H9 (cell line): ENCODE results near the gene VPS45. TPM values are rescaled to one million over a fixed set of nuclear protein-coding genes. Genes with fewer than 3 reads are reported as not detected.
A peak's percentile ranks its signal among the peaks of the same experiment; 100 is the strongest.

Experiments
- DNase-seq: peaks from one replicate; pipeline ENCODE4 v3.0.0-alpha.2; 2017
- H2AFZ ChIP-seq: one replicate; pipeline ENCODE4 v1.6.1; 2013; ENCODE audit warnings: mild to moderate bottlenecking, low read length, control low read depth, moderate library complexity
- H2AK5ac ChIP-seq: 2 replicates; pipeline ENCODE4 v1.6.1; 2013; ENCODE audit warnings: low read length, control low read depth, mixed read lengths; ENCODE audit not compliant: insufficient read length
- H2BK120ac ChIP-seq: one replicate; pipeline ENCODE4 v1.6.1; 2013; ENCODE audit warnings: low read depth, mild to moderate bottlenecking, low read length, control low read depth, inconsistent platforms; ENCODE audit not compliant: poor library complexity, severe bottlenecking
- H2BK12ac ChIP-seq: 2 replicates; pipeline ENCODE4 v1.6.1; 2013; ENCODE audit warnings: low read length, control low read depth, mixed read lengths, low read depth; ENCODE audit not compliant: insufficient read length
- H2BK15ac ChIP-seq: 2 replicates; pipeline ENCODE4 v1.6.1; 2013; ENCODE audit warnings: low read depth, low read length, control low read depth
- H2BK20ac ChIP-seq: one replicate; pipeline ENCODE4 v1.6.1; 2013; ENCODE audit warnings: low read depth, mild to moderate bottlenecking, low read length, control low read depth, inconsistent platforms; ENCODE audit not compliant: poor library complexity, severe bottlenecking
- H2BK5ac ChIP-seq: 2 replicates; pipeline ENCODE4 v1.6.1; 2013; ENCODE audit warnings: low read length, control low read depth, mixed read lengths; ENCODE audit not compliant: insufficient read length
- H3K14ac ChIP-seq: 2 replicates; pipeline ENCODE4 v1.6.1; 2013; ENCODE audit warnings: low read length, control low read depth; ENCODE audit not compliant: insufficient read depth
- H3K18ac ChIP-seq: 2 replicates; pipeline ENCODE4 v1.6.1; 2013; ENCODE audit warnings: low read depth, mild to moderate bottlenecking, mixed read lengths, low read length, control low read depth; ENCODE audit not compliant: insufficient read length
- H3K23ac ChIP-seq: 2 replicates; pipeline ENCODE4 v1.6.1; 2013; ENCODE audit warnings: low read length, control low read depth, mixed read lengths, low read depth; ENCODE audit not compliant: insufficient read length
- H3K23me2 ChIP-seq: 2 replicates; pipeline ENCODE4 v1.6.1; 2013; ENCODE audit warnings: low read depth, mild to moderate bottlenecking, mixed read lengths, low read length, control low read depth; ENCODE audit not compliant: insufficient read length, poor library complexity, severe bottlenecking
- H3K27ac ChIP-seq: 2 replicates; pipeline ENCODE4 v1.5.1; 2013; ENCODE audit warnings: low read length, control low read depth, mixed read lengths, low read depth; ENCODE audit not compliant: insufficient read length
- H3K27me3 ChIP-seq: 2 replicates; pipeline ENCODE4 v1.6.1; 2013; ENCODE audit warnings: low read length, control low read depth, inconsistent platforms; ENCODE audit not compliant: insufficient read depth
- H3K4ac ChIP-seq: 2 replicates; pipeline ENCODE4 v1.6.1; 2013; ENCODE audit warnings: low read depth, mild to moderate bottlenecking, control low read depth, inconsistent platforms, low read length, moderate library complexity
- H3K4me1 ChIP-seq: 2 replicates; pipeline ENCODE4 v1.6.1; 2013; ENCODE audit warnings: low read length, control low read depth, inconsistent platforms; ENCODE audit not compliant: insufficient read depth
- H3K4me2 ChIP-seq: 2 replicates; pipeline ENCODE4 v1.6.1; 2013; ENCODE audit warnings: low read length, control low read depth, mixed read lengths; ENCODE audit not compliant: insufficient read length, insufficient read depth
- H3K56ac ChIP-seq: 2 replicates; pipeline ENCODE4 v1.6.1; 2013; ENCODE audit warnings: low read depth, mild to moderate bottlenecking, mixed read lengths, low read length, control low read depth; ENCODE audit not compliant: insufficient read length
- H3K79me1 ChIP-seq: 2 replicates; pipeline ENCODE4 v1.6.1; 2013; ENCODE audit warnings: low read depth, mild to moderate bottlenecking, moderate library complexity, low read length, control low read depth, inconsistent platforms; ENCODE audit not compliant: insufficient read depth, poor library complexity, severe bottlenecking
- H3K79me2 ChIP-seq: 2 replicates; pipeline ENCODE4 v1.6.1; 2013; ENCODE audit warnings: low read length, control low read depth, inconsistent platforms; ENCODE audit not compliant: insufficient read depth
- H3K9ac ChIP-seq: 2 replicates; pipeline ENCODE4 v1.6.1; 2013; ENCODE audit warnings: low read length, control low read depth, mixed read lengths; ENCODE audit not compliant: insufficient read length; ENCODE audit errors: extremely low read depth
- H3K9me3 ChIP-seq: one replicate; pipeline ENCODE4 v1.6.1; 2013; ENCODE audit warnings: low read depth, low read length, inconsistent platforms; ENCODE audit not compliant: control insufficient read depth
- H3T11ph ChIP-seq: one replicate; pipeline ENCODE4 v1.6.1; 2013; ENCODE audit warnings: mild to moderate bottlenecking, low read length, control low read depth, inconsistent platforms
- H4K20me1 ChIP-seq: one replicate; pipeline ENCODE4 v1.6.1; 2013; ENCODE audit not compliant: control insufficient read depth, insufficient read length, insufficient read depth
- H4K5ac ChIP-seq: 2 replicates; pipeline ENCODE4 v1.6.1; 2013; ENCODE audit warnings: low read depth, mild to moderate bottlenecking, mixed read lengths, low read length, control low read depth; ENCODE audit not compliant: insufficient read length
- H4K8ac ChIP-seq: replicated peaks from 2 replicates; pipeline ENCODE4 v1.6.1; 2013; ENCODE audit warnings: low read length, control low read depth, mixed read lengths, low read depth; ENCODE audit not compliant: insufficient read length
- H4K91ac ChIP-seq: 2 replicates; pipeline ENCODE4 v1.6.1; 2013; ENCODE audit warnings: low read depth, mild to moderate bottlenecking, moderate library complexity, mixed read lengths, low read length, control low read depth; ENCODE audit not compliant: insufficient read length
- H3K27ac Mint-ChIP-seq, 3 experiments: 2 replicates in 2 of 3; 3 replicates in 1 of 3; pipeline ENCODE4 v1.8.0; 2020 to 2021; ENCODE audit warnings: mixed read lengths in 3 of 3, mild to moderate bottlenecking in 1 of 3, moderate library complexity in 1 of 3
- H3K27me3 Mint-ChIP-seq: 2 replicates; pipeline ENCODE4 v1.8.0; 2021; ENCODE audit warnings: low read depth, mild to moderate bottlenecking, moderate library complexity, mixed read lengths
- H3K36me3 Mint-ChIP-seq, 3 experiments: 2 replicates in 2 of 3; 3 replicates in 1 of 3; pipeline ENCODE4 v1.8.0; 2020 to 2021; ENCODE audit warnings: low read depth in 3 of 3, mixed read lengths in 3 of 3; ENCODE audit not compliant: insufficient read depth in 1 of 3
- H3K4me1 Mint-ChIP-seq, 2 experiments: 2 replicates each; pipeline ENCODE4 v1.8.0; 2020; ENCODE audit warnings: mixed read lengths in 2 of 2
- H3K4me3 Mint-ChIP-seq, 2 experiments: 2 replicates in 1 of 2; 3 replicates in 1 of 2; pipeline ENCODE4 v1.8.0; 2020 to 2021; ENCODE audit warnings: mild to moderate bottlenecking in 2 of 2, mixed read lengths in 2 of 2, moderate library complexity in 1 of 2
- H3K9me3 Mint-ChIP-seq, 2 experiments: 2 replicates in 1 of 2; 3 replicates in 1 of 2; pipeline ENCODE4 v1.8.0; 2020; ENCODE audit warnings: mild to moderate bottlenecking in 2 of 2, mixed read lengths in 2 of 2, moderate library complexity in 1 of 2
- WGBS: extraction: QIAGEN DNeasy Blood & Tissue Kit; methylation state at CpG from one replicate; pipeline ENCODE4 v1.1.7; 2013; ENCODE audit warnings: missing lambda C conversion rate, low lambda C conversion rate, mixed read lengths; ENCODE audit not compliant: insufficient read length; ENCODE audit errors: extremely low coverage; 5-methylcytosine and 5-hydroxymethylcytosine counted together
- total RNA-seq: library from RNA; stranded (reverse); gene quantifications from 2 replicates; pipeline ENCODE4 v1.2.1, GENCODE V29; 2021
- TF ChIP-seq, protein P1 (sequence below): fragments of 200-600 bp; sonication (generic); conservative IDR thresholded peaks from 3 replicates; pipeline ENCODE4 v1.8.0; 2021; ENCODE audit warnings: antibody characterized with exemption, mild to moderate bottlenecking

Gene VPS45
- total RNA-seq, 1 experiment from 2014 or later: 31.8 TPM

DNA sequence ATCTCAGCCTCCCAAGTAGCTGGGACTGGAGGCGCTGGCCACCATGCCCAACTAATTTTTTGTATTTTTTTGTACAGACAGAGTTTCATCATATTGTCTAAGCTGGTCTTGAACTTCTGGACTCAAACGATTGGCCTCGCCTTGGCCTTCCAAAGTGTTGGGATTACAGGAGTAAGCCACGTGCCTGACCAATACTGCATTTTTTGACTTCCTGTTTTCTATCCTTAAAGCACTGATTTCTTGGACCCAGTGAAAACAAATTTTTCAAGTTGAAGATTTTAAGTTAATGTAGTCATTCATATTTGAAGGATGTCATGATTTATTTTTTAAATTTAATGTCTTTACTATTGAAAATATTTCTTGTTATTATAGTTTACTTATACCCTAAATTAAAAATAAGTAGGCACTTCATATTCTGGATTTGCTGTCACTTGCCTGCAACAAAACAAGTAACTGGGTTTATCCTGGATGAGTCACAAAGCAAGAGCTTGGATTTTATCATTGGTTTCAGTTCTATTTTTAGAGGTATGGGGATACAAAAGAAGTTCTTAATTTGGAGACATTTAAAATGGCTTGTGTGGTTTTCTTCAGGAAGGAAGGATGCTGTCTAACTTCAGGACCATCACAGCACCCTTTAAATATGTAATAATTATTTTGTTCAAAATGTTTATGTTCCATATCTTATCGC, 2.2 kb upstream of the VPS45 start:
- no peak overlapping the region for H3K14ac ChIP-seq
- no peak overlapping the region for H3K9ac ChIP-seq
- no peak overlapping the region for H2BK12ac ChIP-seq
- H3T11ph ChIP-seq: no peak overlapping the region
- H3K79me2 ChIP-seq: no peaks in the 10 kb centered on the region
- H2BK5ac ChIP-seq: no peak overlapping the region
- no peak overlapping the region for H2BK20ac ChIP-seq
- H4K20me1 ChIP-seq: no peaks in the 10 kb centered on the region
- no peaks in the 10 kb centered on the region for H3K9me3 Mint-ChIP-seq
- no peak overlapping the region for H2BK15ac ChIP-seq
- peak overlapping the region in 1 of 2 experiments; percentile 51; a peak in 2 of 5 replicates for H3K4me3 Mint-ChIP-seq
- no peak overlapping the region for H4K91ac ChIP-seq
- H3K27ac ChIP-seq: no peak overlapping the region
- H2AFZ ChIP-seq: no peak overlapping the region
- peaks cover 4% of the 10 kb centered on the region for H3K23me2 ChIP-seq
- H3K36me3 Mint-ChIP-seq: peaks cover 3 to 16% (median 15%) of the 10 kb centered on the region in 3 experiments; a peak in 6 of 7 replicates
- TF ChIP-seq, protein P1, sequence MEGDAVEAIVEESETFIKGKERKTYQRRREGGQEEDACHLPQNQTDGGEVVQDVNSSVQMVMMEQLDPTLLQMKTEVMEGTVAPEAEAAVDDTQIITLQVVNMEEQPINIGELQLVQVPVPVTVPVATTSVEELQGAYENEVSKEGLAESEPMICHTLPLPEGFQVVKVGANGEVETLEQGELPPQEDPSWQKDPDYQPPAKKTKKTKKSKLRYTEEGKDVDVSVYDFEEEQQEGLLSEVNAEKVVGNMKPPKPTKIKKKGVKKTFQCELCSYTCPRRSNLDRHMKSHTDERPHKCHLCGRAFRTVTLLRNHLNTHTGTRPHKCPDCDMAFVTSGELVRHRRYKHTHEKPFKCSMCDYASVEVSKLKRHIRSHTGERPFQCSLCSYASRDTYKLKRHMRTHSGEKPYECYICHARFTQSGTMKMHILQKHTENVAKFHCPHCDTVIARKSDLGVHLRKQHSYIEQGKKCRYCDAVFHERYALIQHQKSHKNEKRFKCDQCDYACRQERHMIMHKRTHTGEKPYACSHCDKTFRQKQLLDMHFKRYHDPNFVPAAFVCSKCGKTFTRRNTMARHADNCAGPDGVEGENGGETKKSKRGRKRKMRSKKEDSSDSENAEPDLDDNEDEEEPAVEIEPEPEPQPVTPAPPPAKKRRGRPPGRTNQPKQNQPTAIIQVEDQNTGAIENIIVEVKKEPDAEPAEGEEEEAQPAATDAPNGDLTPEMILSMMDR: no peak
- H3K4me1 Mint-ChIP-seq: peaks cover 19 to 20% of the 10 kb centered on the region in 2 experiments
- no peaks in the 10 kb centered on the region for H3K27me3 ChIP-seq
- no peak overlapping the region for H3K23ac ChIP-seq
- no peak overlapping the region for H3K18ac ChIP-seq
- H3K27ac Mint-ChIP-seq: no peak overlapping the region
- H3K4me2 ChIP-seq: no peak overlapping the region
- no CpG with 5 or more reads among the region's 5 CpGs for WGBS
- no peaks in the 10 kb centered on the region for H3K4me1 ChIP-seq
- no peaks in the 10 kb centered on the region for H3K27me3 Mint-ChIP-seq
- H3K4ac ChIP-seq: no peak overlapping the region
- no peak overlapping the region for H4K8ac ChIP-seq
- no peak overlapping the region for H2AK5ac ChIP-seq
- H3K79me1 ChIP-seq: no peaks in the 10 kb centered on the region
- H3K56ac ChIP-seq: no peak overlapping the region
- no peak overlapping the region for H4K5ac ChIP-seq
- no peak for DNase-seq
- H2BK120ac ChIP-seq: no peak overlapping the region
- H3K9me3 ChIP-seq: no peaks in the 10 kb centered on the region
